Measurements from ENCODE around the gene WNT3.

DNA sequence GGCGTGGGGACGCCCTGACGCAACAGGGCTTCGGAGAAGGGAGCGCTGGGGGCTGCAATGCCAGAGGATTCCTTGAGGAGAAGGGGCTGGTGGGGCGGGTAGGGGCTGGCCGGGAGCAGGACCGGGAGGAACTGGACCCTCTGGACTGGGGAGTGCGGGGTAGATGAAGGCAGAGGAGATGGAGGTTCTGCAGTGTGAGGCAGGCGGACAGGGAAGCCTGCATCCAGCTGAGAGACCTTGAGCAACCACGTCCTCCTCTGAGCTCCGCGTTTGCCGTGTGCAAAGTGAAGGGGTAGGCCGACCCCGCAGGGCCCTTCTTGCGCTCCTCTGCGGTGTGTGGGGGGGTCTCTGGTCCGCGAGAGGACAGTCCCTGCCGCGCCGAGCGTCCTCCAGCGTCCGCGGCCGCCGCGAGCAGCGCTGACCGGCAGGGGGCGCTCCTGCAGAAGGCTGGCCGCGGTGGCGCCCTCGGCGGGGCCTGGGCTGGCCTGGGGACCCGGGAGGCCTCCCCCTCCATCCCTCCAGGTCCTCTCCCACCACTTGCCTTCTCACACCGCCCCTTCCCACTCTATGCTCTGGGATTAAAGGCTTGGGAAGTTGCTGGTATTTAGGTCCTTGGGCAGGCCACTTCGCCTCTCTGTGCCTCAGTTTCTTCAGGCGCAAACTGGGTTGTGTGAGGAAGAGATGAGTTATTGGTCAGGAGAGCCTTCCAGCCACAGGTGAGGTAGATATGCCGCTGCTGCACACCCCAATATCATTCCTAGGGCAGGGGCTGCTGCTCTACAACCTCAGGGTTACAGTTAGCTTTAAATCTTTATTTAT lies 23.3 kb upstream of the WNT3 start:
- TF ChIP-seq STAT1 (conservative IDR thresholded peaks at IDR 0.05), result no peak
- no peak for TF ChIP-seq BMI1 (IDR thresholded peaks at IDR 0.05; ENCODE audit: borderline replicate concordance)
- TF ChIP-seq ZNF274 (IDR thresholded peaks at IDR 0.05; ENCODE audit: insufficient read depth, insufficient read length), result no peak
- TF ChIP-seq RCOR1 (conservative IDR thresholded peaks at IDR 0.05; ENCODE audit: low read depth, low read length), result no peak
- TF ChIP-seq, protein P1, sequence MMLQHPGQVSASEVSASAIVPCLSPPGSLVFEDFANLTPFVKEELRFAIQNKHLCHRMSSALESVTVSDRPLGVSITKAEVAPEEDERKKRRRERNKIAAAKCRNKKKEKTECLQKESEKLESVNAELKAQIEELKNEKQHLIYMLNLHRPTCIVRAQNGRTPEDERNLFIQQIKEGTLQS (IDR thresholded peaks at IDR 0.05; ENCODE audit: borderline replicate concordance, extremely low read depth, low read depth, low read length), result no peak
- TF ChIP-seq TCF7 (IDR thresholded peaks at IDR 0.05; ENCODE audit: borderline replicate concordance), result no peak
- TF ChIP-seq, protein P2, sequence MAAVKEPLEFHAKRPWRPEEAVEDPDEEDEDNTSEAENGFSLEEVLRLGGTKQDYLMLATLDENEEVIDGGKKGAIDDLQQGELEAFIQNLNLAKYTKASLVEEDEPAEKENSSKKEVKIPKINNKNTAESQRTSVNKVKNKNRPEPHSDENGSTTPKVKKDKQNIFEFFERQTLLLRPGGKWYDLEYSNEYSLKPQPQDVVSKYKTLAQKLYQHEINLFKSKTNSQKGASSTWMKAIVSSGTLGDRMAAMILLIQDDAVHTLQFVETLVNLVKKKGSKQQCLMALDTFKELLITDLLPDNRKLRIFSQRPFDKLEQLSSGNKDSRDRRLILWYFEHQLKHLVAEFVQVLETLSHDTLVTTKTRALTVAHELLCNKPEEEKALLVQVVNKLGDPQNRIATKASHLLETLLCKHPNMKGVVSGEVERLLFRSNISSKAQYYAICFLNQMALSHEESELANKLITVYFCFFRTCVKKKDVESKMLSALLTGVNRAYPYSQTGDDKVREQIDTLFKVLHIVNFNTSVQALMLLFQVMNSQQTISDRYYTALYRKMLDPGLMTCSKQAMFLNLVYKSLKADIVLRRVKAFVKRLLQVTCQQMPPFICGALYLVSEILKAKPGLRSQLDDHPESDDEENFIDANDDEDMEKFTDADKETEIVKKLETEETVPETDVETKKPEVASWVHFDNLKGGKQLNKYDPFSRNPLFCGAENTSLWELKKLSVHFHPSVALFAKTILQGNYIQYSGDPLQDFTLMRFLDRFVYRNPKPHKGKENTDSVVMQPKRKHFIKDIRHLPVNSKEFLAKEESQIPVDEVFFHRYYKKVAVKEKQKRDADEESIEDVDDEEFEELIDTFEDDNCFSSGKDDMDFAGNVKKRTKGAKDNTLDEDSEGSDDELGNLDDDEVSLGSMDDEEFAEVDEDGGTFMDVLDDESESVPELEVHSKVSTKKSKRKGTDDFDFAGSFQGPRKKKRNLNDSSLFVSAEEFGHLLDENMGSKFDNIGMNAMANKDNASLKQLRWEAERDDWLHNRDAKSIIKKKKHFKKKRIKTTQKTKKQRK (IDR thresholded peaks at IDR 0.05; ENCODE audit: low read depth, low read length), result no peak
- TF ChIP-seq, protein P3, sequence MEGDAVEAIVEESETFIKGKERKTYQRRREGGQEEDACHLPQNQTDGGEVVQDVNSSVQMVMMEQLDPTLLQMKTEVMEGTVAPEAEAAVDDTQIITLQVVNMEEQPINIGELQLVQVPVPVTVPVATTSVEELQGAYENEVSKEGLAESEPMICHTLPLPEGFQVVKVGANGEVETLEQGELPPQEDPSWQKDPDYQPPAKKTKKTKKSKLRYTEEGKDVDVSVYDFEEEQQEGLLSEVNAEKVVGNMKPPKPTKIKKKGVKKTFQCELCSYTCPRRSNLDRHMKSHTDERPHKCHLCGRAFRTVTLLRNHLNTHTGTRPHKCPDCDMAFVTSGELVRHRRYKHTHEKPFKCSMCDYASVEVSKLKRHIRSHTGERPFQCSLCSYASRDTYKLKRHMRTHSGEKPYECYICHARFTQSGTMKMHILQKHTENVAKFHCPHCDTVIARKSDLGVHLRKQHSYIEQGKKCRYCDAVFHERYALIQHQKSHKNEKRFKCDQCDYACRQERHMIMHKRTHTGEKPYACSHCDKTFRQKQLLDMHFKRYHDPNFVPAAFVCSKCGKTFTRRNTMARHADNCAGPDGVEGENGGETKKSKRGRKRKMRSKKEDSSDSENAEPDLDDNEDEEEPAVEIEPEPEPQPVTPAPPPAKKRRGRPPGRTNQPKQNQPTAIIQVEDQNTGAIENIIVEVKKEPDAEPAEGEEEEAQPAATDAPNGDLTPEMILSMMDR (IDR thresholded peaks at IDR 0.05 in 2 of 3, conservative IDR thresholded peaks at IDR 0.05 in 1 of 3; ENCODE audit: control insufficient read depth in 2 of 3, extremely low read depth in 1 of 3, insufficient read depth in 1 of 3, low read depth in 3 of 3, low read length in 3 of 3), result peak; percentile 28 to 51 (median 36); a peak in 5 of 6 replicates
- no peak for TF ChIP-seq TBL1XR1 (IDR thresholded peaks at IDR 0.05; ENCODE audit: low read depth, low read length)
- TF ChIP-seq ESRRA (IDR thresholded peaks at IDR 0.05; ENCODE audit: low read length), result no peak

Measured in GM12878 (cell line).